Heart left ventricle (tissue), 16 donors: Measurements from ENCODE around the gene BNIP5. TPM values are rescaled to one million over a fixed set of nuclear protein-coding genes. Genes with fewer than 3 reads are reported as not detected.
A peak's percentile ranks its signal among the peaks of the same experiment; 100 is the strongest.
"Not testable (repeated sequence)": the region's sequence is repeated elsewhere in the genome, so short reads cannot be mapped to it uniquely, and the experiment has no call there.

Experiments
- ATAC-seq, 4 donors: fragments of 200-7000 bp; cut with Tn5 transposase; one replicate each; pipeline ENCODE4 v1.9.1; 2020 to 2022; ENCODE audit warnings: moderate library complexity in 4 of 4, mild to moderate bottlenecking in 3 of 4, moderate number of reproducible peaks in 1 of 4
- DNase-seq, 5 donors: peaks; one replicate each; pipeline ENCODE4 v3.0.0-alpha.2; 2020
- H3K27ac ChIP-seq, 12 donors: fragments of 200-600 bp; sonication (generic) in 4 of 12; one replicate each; pipeline versions ENCODE4 v1.5.0 to v1.8.0; 2016 to 2022; ENCODE audit warnings: mild to moderate bottlenecking in 2 of 12
- H3K27me3 ChIP-seq, 9 donors: fragments of 200-600 bp; sonication (generic) in 2 of 9; one replicate each; pipeline versions ENCODE4 v1.5.1 to v1.8.0; 2016 to 2022; ENCODE audit warnings: mild to moderate bottlenecking in 3 of 9
- H3K36me3 ChIP-seq, 9 donors: fragments of 200-600 bp; sonication (generic) in 2 of 9; one replicate each; pipeline versions ENCODE4 v1.5.0 to v1.8.0; 2018 to 2022; ENCODE audit warnings: mild to moderate bottlenecking in 2 of 9
- H3K4me1 ChIP-seq, 12 donors: fragments of 200-600 bp; sonication (generic) in 4 of 12; one replicate each; pipeline versions ENCODE4 v1.5.0 to v1.8.0; 2016 to 2022; ENCODE audit warnings: mild to moderate bottlenecking in 3 of 12
- H3K4me3 ChIP-seq, 12 donors: fragments of 200-600 bp; sonication (generic) in 4 of 12; one replicate each; pipeline versions ENCODE4 v1.5.0 to v1.8.0; 2017 to 2022; ENCODE audit warnings: mild to moderate bottlenecking in 9 of 12, moderate library complexity in 4 of 12
- H3K9me3 ChIP-seq, 12 donors: fragments of 200-600 bp; sonication (generic) in 4 of 12; one replicate each; pipeline versions ENCODE4 v1.5.0 to v1.8.0; 2016 to 2022; ENCODE audit warnings: mild to moderate bottlenecking in 1 of 12
- POLR2A ChIP-seq, 2 donors: fragments of 450-650 bp; IDR thresholded peaks; one replicate each; pipeline ENCODE4 v1.6.1; 2017; ENCODE audit warnings: antibody characterized with exemption in 2 of 2, mild to moderate bottlenecking in 2 of 2, moderate library complexity in 2 of 2
- WGBS, 4 donors: extraction: QIAGEN DNeasy Blood & Tissue Kit in 2 of 4; methylation state at CpG; one replicate each; pipeline versions ENCODE4 v1.1.5 to v1.1.7; 2013 to 2018; 5-methylcytosine and 5-hydroxymethylcytosine counted together
- intact Hi-C, 10 donors: fragments of 100-400 bp; cut with DNase I; formaldehyde crosslinking; loops; one replicate each; pipeline versions ENCODE4 v1.11.1 to v1.14.2; 2022
- polyA plus RNA-seq, 2 donors: library from polyadenylated mRNA; stranded (reverse); fragments of 200-250 nt; gene quantifications; one replicate each; pipeline ENCODE4 v1.2.3, GENCODE V29; 2013
- total RNA-seq, 9 donors: library from RNA; depleted of rRNA in 2 of 9; stranded (reverse); fragments of >200 nt in 2 of 9; fragmentation: NEBNext Ultra II Directional in 3 of 9; extraction: Animal tissue kit (Norgen Biotek cat#: 25700) in 3 of 9; gene quantifications; one replicate each; pipeline versions ENCODE4 v1.1.0 to v1.2.4, GENCODE V29; 2016 to 2023
- TF ChIP-seq, protein P1 (sequence below), 12 donors: fragments of 200-600 bp; sonication (generic) in 4 of 12; IDR thresholded peaks; one replicate each; pipeline versions ENCODE4 v1.5.0 to v1.8.0; 2018 to 2022; ENCODE audit warnings: antibody characterized with exemption in 12 of 12, mild to moderate bottlenecking in 5 of 12
- donor health status: ischemic (EF 13 %, LVEDD 7.1; RV severe dilation, severe dysfunction).
- donor health status: healthy with polysubstance abuse.
- donor health status: DM: no; HTN: yes; CAD: no.
- donor health status: DM: no; HTN: no; CAD: no.
- donor health status: ischemic (EF 25% LVEDD 6.9; RV normal size, moderate dysfunction).
- donor health status: ischemic (EF 25% LVEDD 5.7; RV mildly dilated, moderate dysfunction).
- donor health status: healthy.
- donor health status: DM: yes; HTN: yes; CAD: no.
- donor health status: ischemic (EF 35%, LVEDD 5.7; RV mildly dilated, moderate dysfunction).
- donor health status: nonischemic (EF 11% LVEDD 7.7; RV severe dilation, severe dysfunction).
- donor health status: DM: yes; HTN: yes; CAD: no.
- donor health status: PGD.
- donor health status: ischemic (EF 29% LVEDD 5.4; RV normal size, mild dysfunction).
- donor health status: nonischemic (EF 23%, LVEDD 6.1; RV moderate dilation, normal function).

Gene BNIP5
- total and polyA plus RNA-seq, 11 donors: not detected

DNA sequence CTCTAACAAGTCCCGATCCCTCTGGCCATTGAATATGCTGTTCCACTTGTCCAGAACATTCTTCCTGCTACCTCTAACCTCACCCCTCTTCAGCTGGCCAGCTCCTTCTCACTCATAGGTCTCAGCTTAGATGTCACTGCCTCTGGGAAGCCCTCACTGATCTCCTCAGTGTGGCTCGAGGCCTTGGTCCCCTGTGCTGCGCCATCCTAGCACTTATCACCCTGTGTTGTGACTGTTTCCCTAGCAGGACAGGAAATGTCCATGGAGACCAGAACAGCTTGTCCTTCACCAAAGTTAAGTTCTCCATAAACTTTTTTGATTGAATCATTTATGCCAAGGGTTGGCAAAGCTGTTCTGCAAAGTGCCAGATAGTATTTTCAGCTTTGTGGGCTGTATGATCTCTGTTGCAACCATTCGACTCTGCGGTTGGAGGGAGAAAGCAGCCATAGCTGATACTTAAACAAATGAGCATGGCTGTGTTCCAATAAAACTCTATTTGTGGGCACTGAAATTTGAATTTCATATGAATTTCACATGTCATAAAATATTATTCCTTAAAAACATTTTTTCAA is 6.5 kb upstream of the BNIP5 start:
- H3K36me3 ChIP-seq: no peaks in the 10 kb centered on the region
- H3K9me3 ChIP-seq: no peaks in the 10 kb centered on the region
- peaks cover 0 to 12% (median 5%) of the 10 kb centered on the region in 12 donors for H3K4me1 ChIP-seq
- intact Hi-C loops: loop anchor here in 1 of 10 donors (5.0 kb wide), 1 partner anchor 36 kb away; no protein-coding TSS in a partner anchor
- ATAC-seq (peak in 1 of 4 donors; percentile 55), DNase-seq (no peak)
- no peak overlapping the region for H3K27ac ChIP-seq
- WGBS, 4 donors: 73 to 93% (median 80%) methylated on average over 5 of the region's 5 CpGs
- no peak overlapping the region for H3K4me3 ChIP-seq
- H3K27me3 ChIP-seq: peaks cover 0 to 38% (median 13%) of the 10 kb centered on the region in 9 donors
- TF ChIP-seq POLR2A (IDR thresholded peaks at IDR 0.05): no peak
- TF ChIP-seq, protein P1, sequence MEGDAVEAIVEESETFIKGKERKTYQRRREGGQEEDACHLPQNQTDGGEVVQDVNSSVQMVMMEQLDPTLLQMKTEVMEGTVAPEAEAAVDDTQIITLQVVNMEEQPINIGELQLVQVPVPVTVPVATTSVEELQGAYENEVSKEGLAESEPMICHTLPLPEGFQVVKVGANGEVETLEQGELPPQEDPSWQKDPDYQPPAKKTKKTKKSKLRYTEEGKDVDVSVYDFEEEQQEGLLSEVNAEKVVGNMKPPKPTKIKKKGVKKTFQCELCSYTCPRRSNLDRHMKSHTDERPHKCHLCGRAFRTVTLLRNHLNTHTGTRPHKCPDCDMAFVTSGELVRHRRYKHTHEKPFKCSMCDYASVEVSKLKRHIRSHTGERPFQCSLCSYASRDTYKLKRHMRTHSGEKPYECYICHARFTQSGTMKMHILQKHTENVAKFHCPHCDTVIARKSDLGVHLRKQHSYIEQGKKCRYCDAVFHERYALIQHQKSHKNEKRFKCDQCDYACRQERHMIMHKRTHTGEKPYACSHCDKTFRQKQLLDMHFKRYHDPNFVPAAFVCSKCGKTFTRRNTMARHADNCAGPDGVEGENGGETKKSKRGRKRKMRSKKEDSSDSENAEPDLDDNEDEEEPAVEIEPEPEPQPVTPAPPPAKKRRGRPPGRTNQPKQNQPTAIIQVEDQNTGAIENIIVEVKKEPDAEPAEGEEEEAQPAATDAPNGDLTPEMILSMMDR (IDR thresholded peaks at IDR 0.05): no peak

DNA sequence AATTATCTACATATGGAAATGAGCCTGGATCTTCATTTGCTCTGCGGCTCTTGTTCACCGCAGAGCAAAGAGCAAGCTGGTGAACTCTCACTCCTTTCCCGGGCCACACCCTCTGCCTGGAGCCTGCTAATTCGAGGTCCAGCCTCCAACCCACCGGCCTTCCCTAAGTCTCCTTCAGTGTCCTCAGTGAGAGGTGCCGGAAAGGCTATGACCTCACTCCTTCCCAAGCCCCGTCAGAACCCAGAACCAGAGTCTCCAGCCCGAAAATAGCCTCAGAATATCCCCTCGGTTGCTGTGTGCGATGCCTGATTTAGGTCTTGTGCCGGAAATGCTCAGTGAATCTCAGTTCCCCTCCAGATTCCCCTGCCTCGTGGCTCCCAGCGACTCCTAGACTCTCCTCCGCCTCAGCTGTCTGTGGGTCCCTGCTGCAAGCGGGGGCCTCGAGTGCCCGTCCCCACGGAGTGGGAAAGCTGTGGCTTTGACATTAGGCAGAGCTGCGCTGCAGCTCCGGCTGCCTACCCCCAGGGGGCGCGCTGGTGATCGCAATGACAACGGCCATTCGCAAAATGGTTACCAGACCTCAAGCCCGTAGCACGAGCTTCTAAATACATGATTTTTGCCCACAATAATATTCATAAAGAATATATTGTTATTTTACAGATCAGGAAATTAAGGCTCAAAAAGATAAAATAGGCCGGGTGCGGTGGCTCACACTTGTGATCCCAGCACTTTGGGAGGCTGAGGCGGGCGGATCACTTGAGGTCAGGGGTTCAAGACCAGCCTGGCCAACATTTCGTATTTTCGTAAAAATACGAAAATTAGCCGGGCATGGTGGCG is 4.1 kb upstream of the BNIP5 start:
- Histone ChIP-seq H3K27ac (peak overlapping the region in 1 of 12 donors; percentile 10), H3K4me3 (peak overlapping the region in 7 of 12 donors; percentile 3 to 41 (median 24)), H3K9me3 (no peaks in the 10 kb centered on the region), H3K27me3 (peaks cover 0 to 20% (median 7%) of the 10 kb centered on the region in 9 donors), H3K4me1 (peaks cover 0 to 12% (median 5%) of the 10 kb centered on the region in 12 donors), H3K36me3 (no peaks in the 10 kb centered on the region)
- peak; percentile 64 to 92 (median 77) for DNase-seq
- WGBS, 4 donors: 19 to 30% (median 22%) methylated on average over 25 to 36 of the region's 36 CpGs
- peak; percentile 44 to 83 (median 80) for ATAC-seq
- TF ChIP-seq, protein P1 (IDR thresholded peaks at IDR 0.05): peak; percentile 90 to 98 (median 97)
- TF ChIP-seq POLR2A (IDR thresholded peaks at IDR 0.05): no peak
- intact Hi-C loops: loop anchor here in 6 of 10 donors (1.0 to 5.0 kb wide), 4 partner anchors 18 to 34 kb away; no protein-coding TSS in a partner anchor

DNA sequence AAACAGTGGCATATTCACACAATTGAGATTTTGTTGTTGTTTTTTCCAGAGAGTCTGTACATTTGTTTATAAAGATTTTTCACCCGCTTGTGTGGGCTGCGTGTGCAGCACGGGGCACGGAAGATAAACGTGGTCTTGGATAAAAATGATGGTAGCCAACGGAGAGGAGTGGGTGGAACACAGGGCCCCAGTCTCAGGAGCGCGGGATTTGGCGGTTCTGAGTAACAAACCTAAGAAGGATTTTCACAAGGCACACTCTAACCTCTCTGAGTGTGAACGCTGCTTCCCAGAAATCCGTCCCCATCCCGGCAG is 3.6 kb upstream of the BNIP5 start:
- WGBS, 4 donors: 53 to 67% (median 63%) methylated on average over 12 of the region's 12 CpGs
- intact Hi-C loops: loop anchor here in 4 of 10 donors (2.0 to 5.0 kb wide), 3 partner anchors 19 to 33 kb away; no protein-coding TSS in a partner anchor
- DNase-seq (no peak), ATAC-seq (no peak)
- Histone ChIP-seq H3K9me3 (no peaks in the 10 kb centered on the region), H3K4me1 (peaks cover 0 to 12% (median 5%) of the 10 kb centered on the region in 12 donors), H3K27ac (no peak overlapping the region), H3K27me3 (peaks cover 0 to 22% (median 5%) of the 10 kb centered on the region in 9 donors), H3K4me3 (no peak overlapping the region), H3K36me3 (no peaks in the 10 kb centered on the region)
- no peak for TF ChIP-seq POLR2A (IDR thresholded peaks at IDR 0.05)
- TF ChIP-seq, protein P1 (IDR thresholded peaks at IDR 0.05): no peak

GRCh38 chr6:36339146-36339545 is 2.5 kb upstream of the BNIP5 start:
- ATAC-seq (no peak), DNase-seq (no peak)
- no peak overlapping the region for H3K4me3 ChIP-seq
- intact Hi-C loops: no loop called here
- H3K27ac ChIP-seq: no peak overlapping the region
- 83 to 88% (median 84%) methylated on average over 12 of the region's 12 CpGs for WGBS, 4 donors
- peaks cover 0 to 32% (median 10%) of the 10 kb centered on the region in 9 donors for H3K27me3 ChIP-seq
- peaks cover 0 to 21% (median 12%) of the 10 kb centered on the region in 12 donors for H3K4me1 ChIP-seq
- TF ChIP-seq, protein P1 (IDR thresholded peaks at IDR 0.05): no peak
- TF ChIP-seq POLR2A (IDR thresholded peaks at IDR 0.05): no peak
- H3K36me3 ChIP-seq: no peaks in the 10 kb centered on the region
- H3K9me3 ChIP-seq: no peaks in the 10 kb centered on the region

DNA sequence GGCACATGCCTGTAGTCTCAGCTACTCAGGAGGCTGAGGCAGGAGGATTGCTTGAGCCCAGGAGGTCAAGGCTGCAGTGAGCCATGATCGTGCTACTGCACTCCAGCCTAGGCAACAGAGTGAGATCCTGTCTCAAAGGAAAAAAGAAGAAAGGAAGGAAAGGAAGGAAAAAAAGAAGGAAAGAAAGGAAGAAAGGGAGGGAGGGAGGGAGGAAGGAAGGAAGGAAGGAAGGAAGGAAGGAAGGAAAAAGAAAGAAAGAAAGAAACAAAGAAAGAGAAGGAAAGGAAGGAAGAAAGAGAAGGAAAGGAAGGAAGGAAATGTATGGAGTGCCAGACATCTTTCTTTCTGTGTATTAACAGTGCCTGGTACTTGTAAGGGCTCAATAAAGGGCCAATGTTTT is 1.5 kb upstream of the BNIP5 start:
- not testable (repeated sequence) for ATAC-seq
- 54 to 100% (median 90%) methylated on average over 1 of the region's 1 CpG for WGBS, 4 donors
- H3K27me3 ChIP-seq: peaks cover 0 to 34% (median 10%) of the 10 kb centered on the region in 9 donors

More for the DNA sequence above, 1.5 kb upstream of the BNIP5 start:
- intact Hi-C loops, H3K9me3 ChIP-seq, DNase-seq, H3K4me3 ChIP-seq, H3K27ac ChIP-seq, H3K36me3 ChIP-seq: not testable (repeated sequence)
- H3K4me1 ChIP-seq: peaks cover 0 to 29% (median 17%) of the 10 kb centered on the region in 12 donors
